CD4-positive, alpha-beta T cell (primary cell): ENCODE data around the gene ERVK3-1. TPM values are rescaled to one million over a fixed set of nuclear protein-coding genes. Genes with fewer than 3 reads are reported as not detected.
A peak's percentile ranks its signal among the peaks of the same experiment; 100 is the strongest.
"Not testable (repeated sequence)": the region's sequence is repeated elsewhere in the genome, so short reads cannot be mapped to it uniquely, and the experiment has no call there.

Source experiments
- ATAC-seq: fragments of 200-7000 bp; cut with Tn5 transposase; one replicate; pipeline ENCODE4 v1.10.0; 2022; ENCODE audit warnings: mild to moderate bottlenecking; ENCODE audit not compliant: poor library complexity
- CTCF ChIA-PET: fragments of 350-600 bp; sonication (Branson Sonifier 250); formaldehyde crosslinking; loops from one replicate; lab custom pipeline; 2021; ENCODE audit warnings: antibody characterized with exemption, inconsistent platforms; lab: Charles Lee
- POLR2A ChIA-PET: fragments of 350-600 bp; sonication (Branson Sonifier 250); formaldehyde crosslinking; loops from one replicate; lab custom pipeline; 2021; ENCODE audit warnings: antibody characterized with exemption, inconsistent platforms; lab: Charles Lee
- DNase-seq, 14 experiments: peaks; one replicate each; pipeline ENCODE4 v3.0.0-alpha.2; 2013 to 2020; ENCODE audit warnings: mixed read lengths in 2 of 14
- H3K27ac ChIP-seq, 2 donors: one replicate each; pipeline versions ENCODE4 v1.5.1 to v1.7.0; 2013; ENCODE audit warnings: low read length in 2 of 2, low read depth in 1 of 2, mild to moderate bottlenecking in 1 of 2
- H3K27me3 ChIP-seq, 2 experiments: 1 replicate in 1 of 2; 2 replicates in 1 of 2; pipeline versions ENCODE4 v1.6.1 to v1.7.0; 2013; ENCODE audit warnings: low read length in 2 of 2, control low read depth in 1 of 2, mild to moderate bottlenecking in 1 of 2, moderate library complexity in 1 of 2; ENCODE audit not compliant: insufficient read depth in 2 of 2, control insufficient read depth in 1 of 2
- H3K36me3 ChIP-seq: one replicate; pipeline ENCODE4 v1.6.1; 2013; ENCODE audit warnings: low read length, control low read depth; ENCODE audit not compliant: insufficient read depth
- H3K4me1 ChIP-seq: one replicate; pipeline ENCODE4 v1.6.1; 2013; ENCODE audit warnings: low read length, control low read depth; ENCODE audit not compliant: insufficient read depth
- H3K4me3 ChIP-seq: one replicate; pipeline ENCODE4 v1.5.1; 2013; ENCODE audit warnings: mild to moderate bottlenecking, low read length, moderate library complexity
- H3K9me3 ChIP-seq, 2 experiments: 1 replicate in 1 of 2; 2 replicates in 1 of 2; pipeline versions ENCODE4 v1.6.1 to v1.7.0; 2013; ENCODE audit warnings: low read length in 2 of 2, mild to moderate bottlenecking in 2 of 2, control low read depth in 1 of 2, moderate library complexity in 1 of 2; ENCODE audit not compliant: control insufficient read depth in 1 of 2, insufficient read depth in 1 of 2
- H3K27ac Mint-ChIP-seq: one replicate; pipeline ENCODE4 v1.8.0; 2020; ENCODE audit warnings: mixed read lengths
- H3K27me3 Mint-ChIP-seq: one replicate; pipeline ENCODE4 v1.8.0; 2021; ENCODE audit warnings: mixed read lengths
- H3K36me3 Mint-ChIP-seq: one replicate; pipeline ENCODE4 v1.8.0; 2021; ENCODE audit warnings: low read depth, mixed read lengths
- H3K4me1 Mint-ChIP-seq: one replicate; pipeline ENCODE4 v1.8.0; 2021; ENCODE audit warnings: low read depth, mixed read lengths
- H3K4me3 Mint-ChIP-seq: one replicate; pipeline ENCODE4 v1.8.0; 2020; ENCODE audit warnings: mild to moderate bottlenecking, mixed read lengths
- H3K9me3 Mint-ChIP-seq: one replicate; pipeline ENCODE4 v1.8.0; 2020; ENCODE audit warnings: mixed read lengths
- intact Hi-C, 2 experiments: fragments of 100-400 bp; cut with DNase I in 1 of 2; cut with micrococcal nuclease in 1 of 2; formaldehyde crosslinking; loops; one replicate each; pipeline versions ENCODE4 v1.15.1 to v1.9.0; 2023 to 2025; cut with DNase I, micrococcal nuclease
- total RNA-seq, 174 experiments: library from RNA in 2 of 174; stranded (reverse) in 2 of 174; gene quantifications; one replicate each; pipeline ENCODE4 v1.2.3 and lab custom pipeline; 2021 to 2026
- TF ChIP-seq, protein P1 (sequence below): fragments of 200-600 bp; IDR thresholded peaks from one replicate; pipeline ENCODE4 v1.8.0; 2022; ENCODE audit warnings: antibody characterized with exemption, mild to moderate bottlenecking

ERVK3-1 gene
- total RNA-seq, 2 experiments from 2014 or later, result 150 to 153 TPM

GRCh38 chr19:58346961-58347929 is 42.1 kb downstream of the ERVK3-1 start:
- intact Hi-C loops, result no loop called here
- peak overlapping the region; percentile 86 for H3K4me3 Mint-ChIP-seq
- peak overlapping the region; percentile 84 for H3K27ac Mint-ChIP-seq
- peaks cover 0 to 21% of the 10 kb centered on the region in 2 experiments for H3K9me3 ChIP-seq
- peaks cover 0 to 2% of the 10 kb centered on the region in 2 experiments for H3K27me3 ChIP-seq
- H3K4me1 ChIP-seq, result peaks cover 21% of the 10 kb centered on the region
- TF ChIP-seq, protein P1, sequence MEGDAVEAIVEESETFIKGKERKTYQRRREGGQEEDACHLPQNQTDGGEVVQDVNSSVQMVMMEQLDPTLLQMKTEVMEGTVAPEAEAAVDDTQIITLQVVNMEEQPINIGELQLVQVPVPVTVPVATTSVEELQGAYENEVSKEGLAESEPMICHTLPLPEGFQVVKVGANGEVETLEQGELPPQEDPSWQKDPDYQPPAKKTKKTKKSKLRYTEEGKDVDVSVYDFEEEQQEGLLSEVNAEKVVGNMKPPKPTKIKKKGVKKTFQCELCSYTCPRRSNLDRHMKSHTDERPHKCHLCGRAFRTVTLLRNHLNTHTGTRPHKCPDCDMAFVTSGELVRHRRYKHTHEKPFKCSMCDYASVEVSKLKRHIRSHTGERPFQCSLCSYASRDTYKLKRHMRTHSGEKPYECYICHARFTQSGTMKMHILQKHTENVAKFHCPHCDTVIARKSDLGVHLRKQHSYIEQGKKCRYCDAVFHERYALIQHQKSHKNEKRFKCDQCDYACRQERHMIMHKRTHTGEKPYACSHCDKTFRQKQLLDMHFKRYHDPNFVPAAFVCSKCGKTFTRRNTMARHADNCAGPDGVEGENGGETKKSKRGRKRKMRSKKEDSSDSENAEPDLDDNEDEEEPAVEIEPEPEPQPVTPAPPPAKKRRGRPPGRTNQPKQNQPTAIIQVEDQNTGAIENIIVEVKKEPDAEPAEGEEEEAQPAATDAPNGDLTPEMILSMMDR, result no peak
- H3K27ac ChIP-seq, result peak overlapping the region; percentile 47 to 59
- ChIA-PET POLR2A (interaction anchor here (0.8 to 3.0 kb wide), 10 partner anchors 9 to 197 kb away, joined by 3 to 22 read pairs (median 4); partner anchors contain the start of genes ERVK3-1, TRIM28, ZBTB45 and ZNF274), CTCF (interaction anchor here (0.9 to 1.8 kb wide), 2 partner anchors 10 to 15 kb away, joined by 3 to 6 read pairs; partner anchors contain the start of gene ZNF497)
- no peaks in the 10 kb centered on the region for H3K36me3 ChIP-seq
- H3K4me1 Mint-ChIP-seq, result peaks cover 22% of the 10 kb centered on the region
- peaks cover 7% of the 10 kb centered on the region for H3K36me3 Mint-ChIP-seq
- ATAC-seq, result peak; percentile 89
- DNase-seq, result peak; percentile 33 to 86 (median 62)
- no peaks in the 10 kb centered on the region for H3K9me3 Mint-ChIP-seq
- H3K27me3 Mint-ChIP-seq, result peaks cover 15% of the 10 kb centered on the region
- peak overlapping the region; percentile 63 for H3K4me3 ChIP-seq

DNA sequence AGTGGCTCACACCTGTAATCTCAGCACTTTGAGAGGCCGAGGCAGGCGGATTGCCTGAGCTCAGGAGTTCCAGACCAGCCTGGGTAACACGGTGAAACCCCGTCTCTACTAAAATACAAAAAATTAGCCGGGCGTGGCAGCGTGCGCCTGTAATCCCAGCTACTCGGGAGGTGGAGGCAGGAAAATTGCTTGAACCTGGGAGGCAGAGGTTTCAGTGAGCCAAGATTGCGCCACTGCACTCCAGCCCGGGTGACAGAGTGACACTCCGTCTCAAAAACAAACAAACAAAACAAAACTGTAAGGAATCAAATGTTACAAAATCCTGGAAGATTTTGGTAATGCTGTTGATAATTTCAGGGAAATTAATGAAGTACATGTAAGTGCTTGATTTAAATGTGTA is 42.9 kb downstream of the ERVK3-1 start:
- Mint-ChIP-seq H3K4me3 (peak overlapping the region; percentile 86), H3K4me1 (peaks cover 22% of the 10 kb centered on the region), H3K27me3 (peaks cover 15% of the 10 kb centered on the region), H3K27ac (peak overlapping the region; percentile 84)
- H3K27me3 ChIP-seq, H3K36me3 Mint-ChIP-seq, H3K9me3 Mint-ChIP-seq, intact Hi-C loops, H3K36me3 ChIP-seq, DNase-seq, ATAC-seq, H3K27ac ChIP-seq: not testable (repeated sequence)
- Histone ChIP-seq H3K4me3 (peak overlapping the region; percentile 63), H3K9me3 (peaks cover 0 to 21% of the 10 kb centered on the region in 2 experiments), H3K4me1 (peaks cover 21% of the 10 kb centered on the region)
- ChIA-PET CTCF (interaction anchor here (0.7 to 1.8 kb wide), 2 partner anchors 14 to 553 kb away, joined by 3 to 6 read pairs; partner anchors contain the start of gene ZNF497), POLR2A (interaction anchor here (0.6 to 3.0 kb wide), 10 partner anchors 8 to 196 kb away, joined by 3 to 22 read pairs (median 4); partner anchors contain the start of genes TRIM28, ZBTB45, ZNF274 and ZNF497)

DNA sequence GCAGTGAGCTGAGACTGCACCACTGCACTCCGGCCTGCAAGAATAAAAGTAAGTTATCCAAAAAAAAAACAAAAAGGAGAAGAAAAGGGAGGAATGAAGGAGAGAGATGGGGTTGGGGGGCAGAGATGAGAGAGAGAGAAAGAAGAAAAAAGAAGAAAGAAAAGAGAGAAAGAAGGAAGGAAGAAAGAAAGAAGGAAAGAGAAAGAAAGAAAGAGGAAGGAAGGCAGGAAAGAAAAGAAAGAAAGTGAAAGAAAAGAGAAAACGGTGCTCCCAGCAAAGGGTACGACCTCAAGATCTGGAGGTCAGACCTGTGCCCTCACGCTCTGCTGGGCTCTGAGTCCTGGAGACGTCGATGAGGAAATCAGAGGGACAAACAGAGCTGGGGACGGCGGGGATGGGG is 44.4 kb downstream of the ERVK3-1 start:
- H3K27ac ChIP-seq, result no peak overlapping the region
- H3K4me3 Mint-ChIP-seq, result no peak overlapping the region
- no peak overlapping the region for H3K27ac Mint-ChIP-seq
- no peak for ATAC-seq
- H3K4me1 Mint-ChIP-seq, result peaks cover 22% of the 10 kb centered on the region
- POLR2A ChIA-PET, result interaction anchor here (0.7 kb wide), 1 partner anchor 500 kb away, joined by 3 read pairs; the partner anchor contains the start of gene ZNF587
- CTCF ChIA-PET, result no interaction called here
- DNase-seq, result no peak
- H3K9me3 ChIP-seq, result peaks cover 0 to 13% of the 10 kb centered on the region in 2 experiments
- no peak overlapping the region for H3K4me3 ChIP-seq
- TF ChIP-seq, protein P1, result no peak
- no peaks in the 10 kb centered on the region for H3K36me3 ChIP-seq
- H3K4me1 ChIP-seq, result peaks cover 21% of the 10 kb centered on the region
- no peaks in the 10 kb centered on the region for H3K9me3 Mint-ChIP-seq
- peaks cover 4% of the 10 kb centered on the region for H3K36me3 Mint-ChIP-seq
- intact Hi-C loops, result no loop called here
- H3K27me3 Mint-ChIP-seq, result peaks cover 15% of the 10 kb centered on the region
- peaks cover 0 to 2% of the 10 kb centered on the region in 2 experiments for H3K27me3 ChIP-seq
